Subcutaneous adipose tissue (tissue), 4 donors: ENCODE results near the gene DDOST. TPM values are rescaled to one million over a fixed set of nuclear protein-coding genes. Genes with fewer than 3 reads are reported as not detected.

Experiments
- total RNA-seq, 4 donors: library from RNA; depleted of rRNA; stranded (reverse); fragments of >200 nt; gene quantifications; one replicate each; pipeline ENCODE4 v1.1.0, GENCODE V29; 2016
- TF ChIP-seq, protein P1 (sequence below): fragments of 450-650 bp; IDR thresholded peaks from one replicate; pipeline ENCODE4 v1.5.1; 2016; ENCODE audit warnings: low read depth, mild to moderate bottlenecking, control low read depth, antibody characterized with exemption, moderate library complexity

The DDOST gene
- total RNA-seq, 4 donors from 2014 or later, result 80.1 to 118 (median 105) TPM

GRCh38 chr1:20686883-20687725, 25.9 kb upstream of the DDOST start:
- TF ChIP-seq, protein P1, sequence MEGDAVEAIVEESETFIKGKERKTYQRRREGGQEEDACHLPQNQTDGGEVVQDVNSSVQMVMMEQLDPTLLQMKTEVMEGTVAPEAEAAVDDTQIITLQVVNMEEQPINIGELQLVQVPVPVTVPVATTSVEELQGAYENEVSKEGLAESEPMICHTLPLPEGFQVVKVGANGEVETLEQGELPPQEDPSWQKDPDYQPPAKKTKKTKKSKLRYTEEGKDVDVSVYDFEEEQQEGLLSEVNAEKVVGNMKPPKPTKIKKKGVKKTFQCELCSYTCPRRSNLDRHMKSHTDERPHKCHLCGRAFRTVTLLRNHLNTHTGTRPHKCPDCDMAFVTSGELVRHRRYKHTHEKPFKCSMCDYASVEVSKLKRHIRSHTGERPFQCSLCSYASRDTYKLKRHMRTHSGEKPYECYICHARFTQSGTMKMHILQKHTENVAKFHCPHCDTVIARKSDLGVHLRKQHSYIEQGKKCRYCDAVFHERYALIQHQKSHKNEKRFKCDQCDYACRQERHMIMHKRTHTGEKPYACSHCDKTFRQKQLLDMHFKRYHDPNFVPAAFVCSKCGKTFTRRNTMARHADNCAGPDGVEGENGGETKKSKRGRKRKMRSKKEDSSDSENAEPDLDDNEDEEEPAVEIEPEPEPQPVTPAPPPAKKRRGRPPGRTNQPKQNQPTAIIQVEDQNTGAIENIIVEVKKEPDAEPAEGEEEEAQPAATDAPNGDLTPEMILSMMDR, result no peak

GRCh38 chr1:20685741-20686140, 24.6 kb upstream of the DDOST start:
- TF ChIP-seq, protein P1, result no peak

- TF ChIP-seq, protein P1, result no peak
Observed at GRCh38 chr1:20685099-20685662, 24.0 kb upstream of the DDOST start.

DNA sequence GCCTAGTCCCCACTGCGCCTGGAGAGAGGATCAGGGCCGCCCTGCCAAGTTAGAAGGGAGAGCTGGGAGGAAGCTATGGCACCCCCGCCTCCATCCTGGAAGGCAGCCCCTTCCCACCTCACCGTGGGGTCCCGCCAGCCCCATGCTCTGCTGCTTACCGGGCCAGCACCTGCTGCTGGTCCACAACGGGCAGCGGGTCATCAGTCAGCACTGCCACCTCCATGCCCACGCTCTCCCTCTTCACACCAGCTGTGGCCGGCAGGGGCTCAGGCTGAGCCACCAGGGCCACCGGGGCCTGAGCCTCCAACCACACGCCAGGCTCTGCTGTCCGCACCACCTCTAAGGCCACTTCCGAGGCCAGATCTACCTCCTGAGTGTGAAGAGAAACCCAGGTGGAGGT, 23.5 kb upstream of the DDOST start:
- TF ChIP-seq, protein P1, result no peak

- TF ChIP-seq, protein P1, result no peak
Observed at GRCh38 chr1:20684050-20684620, 23.0 kb upstream of the DDOST start.

GRCh38 chr1:20683614-20684013, 22.4 kb upstream of the DDOST start:
- TF ChIP-seq, protein P1, result no peak

GRCh38 chr1:20682571-20683236, 21.5 kb upstream of the DDOST start:
- TF ChIP-seq, protein P1, result no peak
